ENCODE data around the gene LRRC4C. TPM values are rescaled to one million over a fixed set of nuclear protein-coding genes. Genes with fewer than 3 reads are reported as not detected.

LRRC4C gene
- polyA plus RNA-seq, 4 donors: 1.4 to 1.6 TPM; not detected in 2

- FAIRE-seq (no peak), DNase-seq (no peak)
- no peaks in the 10 kb centered on the region for H3K27me3 ChIP-seq (ENCODE audit: control insufficient read depth in 3 of 3, insufficient read depth in 3 of 3, low read length in 3 of 3)
- no peak overlapping the region for H3K4me3 ChIP-seq (ENCODE audit: low read depth in 1 of 3, low read length in 3 of 3)
- H3K36me3 ChIP-seq (ENCODE audit: control insufficient read depth in 3 of 3, insufficient read depth in 2 of 3, low read depth in 1 of 3, low read length in 3 of 3): no peaks in the 10 kb centered on the region
- no peaks in the 10 kb centered on the region for H3K9me3 ChIP-seq (ENCODE audit: control insufficient read depth in 2 of 2, insufficient read depth in 1 of 2, low read depth in 1 of 2, low read length in 1 of 2)
- no peak overlapping the region for H3K27ac ChIP-seq (ENCODE audit: low read depth in 1 of 3, low read length in 2 of 3)
- no peaks in the 10 kb centered on the region for H3K4me1 ChIP-seq (ENCODE audit: control insufficient read depth in 3 of 3, insufficient read depth in 2 of 3, low read depth in 1 of 3, low read length in 2 of 3)
These were observed 12.9 kb downstream of the LRRC4C start for GRCh38 chr11:41446566-41446965.

GRCh38 chr11:41446107-41446506, 13.3 kb downstream of the LRRC4C start:
- DNase-seq (no peak), FAIRE-seq (no peak)
- Histone ChIP-seq H3K27me3 (ENCODE audit: control insufficient read depth in 3 of 3, insufficient read depth in 3 of 3, low read length in 3 of 3) (no peaks in the 10 kb centered on the region), H3K4me1 (ENCODE audit: control insufficient read depth in 3 of 3, insufficient read depth in 2 of 3, low read depth in 1 of 3, low read length in 2 of 3) (no peaks in the 10 kb centered on the region), H3K9me3 (ENCODE audit: control insufficient read depth in 2 of 2, insufficient read depth in 1 of 2, low read depth in 1 of 2, low read length in 1 of 2) (no peaks in the 10 kb centered on the region), H3K36me3 (ENCODE audit: control insufficient read depth in 3 of 3, insufficient read depth in 2 of 3, low read depth in 1 of 3, low read length in 3 of 3) (no peaks in the 10 kb centered on the region), H3K4me3 (ENCODE audit: low read depth in 1 of 3, low read length in 3 of 3) (no peak overlapping the region), H3K27ac (ENCODE audit: low read depth in 1 of 3, low read length in 2 of 3) (no peak overlapping the region)
- 55 to 71% (median 62%) methylated on average over 2 of the region's 2 CpGs for WGBS, 3 donors

- Histone ChIP-seq H3K9me3 (ENCODE audit: control insufficient read depth in 2 of 2, insufficient read depth in 1 of 2, low read depth in 1 of 2, low read length in 1 of 2) (no peaks in the 10 kb centered on the region), H3K36me3 (ENCODE audit: control insufficient read depth in 3 of 3, insufficient read depth in 2 of 3, low read depth in 1 of 3, low read length in 3 of 3) (no peaks in the 10 kb centered on the region), H3K4me3 (ENCODE audit: low read depth in 1 of 3, low read length in 3 of 3) (no peak overlapping the region), H3K4me1 (ENCODE audit: control insufficient read depth in 3 of 3, insufficient read depth in 2 of 3, low read depth in 1 of 3, low read length in 2 of 3) (peaks cover 0 to 5% (median 2%) of the 10 kb centered on the region in 3 donors), H3K27ac (ENCODE audit: low read depth in 1 of 3, low read length in 2 of 3) (peak overlapping the region in 1 of 3 donors; percentile 61), H3K27me3 (ENCODE audit: control insufficient read depth in 3 of 3, insufficient read depth in 3 of 3, low read length in 3 of 3) (peaks cover 0 to 5% (median 0%) of the 10 kb centered on the region in 3 donors)
- FAIRE-seq: peak; percentile 59
- WGBS, 3 donors: 13 to 44% (median 27%) methylated on average over 9 of the region's 9 CpGs
- DNase-seq: peak; percentile 59 to 90
These were observed 22.4 kb downstream of the LRRC4C start for GRCh38 chr11:41437006-41437490.

GRCh38 chr11:41435531-41435930, 23.9 kb downstream of the LRRC4C start:
- no peak for DNase-seq
- FAIRE-seq: no peak

GRCh38 chr11:41431784-41432183, 27.7 kb downstream of the LRRC4C start:
- Histone ChIP-seq H3K36me3 (ENCODE audit: control insufficient read depth in 3 of 3, insufficient read depth in 2 of 3, low read depth in 1 of 3, low read length in 3 of 3) (no peaks in the 10 kb centered on the region), H3K4me1 (ENCODE audit: control insufficient read depth in 3 of 3, insufficient read depth in 2 of 3, low read depth in 1 of 3, low read length in 2 of 3) (peaks cover 0 to 5% (median 0%) of the 10 kb centered on the region in 3 donors), H3K27ac (ENCODE audit: low read depth in 1 of 3, low read length in 2 of 3) (no peak overlapping the region), H3K9me3 (ENCODE audit: control insufficient read depth in 2 of 2, insufficient read depth in 1 of 2, low read depth in 1 of 2, low read length in 1 of 2) (no peaks in the 10 kb centered on the region), H3K4me3 (ENCODE audit: low read depth in 1 of 3, low read length in 3 of 3) (no peak overlapping the region), H3K27me3 (ENCODE audit: control insufficient read depth in 3 of 3, insufficient read depth in 3 of 3, low read length in 3 of 3) (peaks cover 0 to 5% (median 0%) of the 10 kb centered on the region in 3 donors)
- 24 to 50% (median 29%) methylated on average over 5 of the region's 5 CpGs for WGBS, 3 donors
- DNase-seq (peak in 1 of 2 donors; percentile 26), FAIRE-seq (no peak)

More at GRCh38 chr11:41435531-41435930, 23.9 kb downstream of the LRRC4C start:
- peaks cover 0 to 5% (median 0%) of the 10 kb centered on the region in 3 donors for H3K27me3 ChIP-seq (ENCODE audit: control insufficient read depth in 3 of 3, insufficient read depth in 3 of 3, low read length in 3 of 3)
- WGBS, 3 donors: 74 to 93% (median 82%) methylated on average over 4 of the region's 4 CpGs
- no peaks in the 10 kb centered on the region for H3K36me3 ChIP-seq (ENCODE audit: control insufficient read depth in 3 of 3, insufficient read depth in 2 of 3, low read depth in 1 of 3, low read length in 3 of 3)
- no peak overlapping the region for H3K27ac ChIP-seq (ENCODE audit: low read depth in 1 of 3, low read length in 2 of 3)
- no peaks in the 10 kb centered on the region for H3K9me3 ChIP-seq (ENCODE audit: control insufficient read depth in 2 of 2, insufficient read depth in 1 of 2, low read depth in 1 of 2, low read length in 1 of 2)
- peaks cover 0 to 5% (median under 1%) of the 10 kb centered on the region in 3 donors for H3K4me1 ChIP-seq (ENCODE audit: control insufficient read depth in 3 of 3, insufficient read depth in 2 of 3, low read depth in 1 of 3, low read length in 2 of 3)
- no peak overlapping the region for H3K4me3 ChIP-seq (ENCODE audit: low read depth in 1 of 3, low read length in 3 of 3)

GRCh38 chr11:41419901-41420300, 39.6 kb downstream of the LRRC4C start:
- H3K4me1 ChIP-seq (ENCODE audit: control insufficient read depth in 3 of 3, insufficient read depth in 2 of 3, low read depth in 1 of 3, low read length in 2 of 3): no peaks in the 10 kb centered on the region
- no peaks in the 10 kb centered on the region for H3K36me3 ChIP-seq (ENCODE audit: control insufficient read depth in 3 of 3, insufficient read depth in 2 of 3, low read depth in 1 of 3, low read length in 3 of 3)
- H3K9me3 ChIP-seq (ENCODE audit: control insufficient read depth in 2 of 2, insufficient read depth in 1 of 2, low read depth in 1 of 2, low read length in 1 of 2): no peaks in the 10 kb centered on the region
- FAIRE-seq (no peak), DNase-seq (no peak)
- H3K4me3 ChIP-seq (ENCODE audit: low read depth in 1 of 3, low read length in 3 of 3): no peak overlapping the region
- WGBS, 3 donors: 94 to 95% (median 95%) methylated on average over 4 of the region's 4 CpGs
- H3K27me3 ChIP-seq (ENCODE audit: control insufficient read depth in 3 of 3, insufficient read depth in 3 of 3, low read length in 3 of 3): no peaks in the 10 kb centered on the region
- H3K27ac ChIP-seq (ENCODE audit: low read depth in 1 of 3, low read length in 2 of 3): no peak overlapping the region

GRCh38 chr11:41414771-41415440, 44.5 kb downstream of the LRRC4C start:
- Histone ChIP-seq H3K36me3 (ENCODE audit: control insufficient read depth in 3 of 3, insufficient read depth in 2 of 3, low read depth in 1 of 3, low read length in 3 of 3) (no peaks in the 10 kb centered on the region), H3K4me3 (ENCODE audit: low read depth in 1 of 3, low read length in 3 of 3) (no peak overlapping the region), H3K4me1 (ENCODE audit: control insufficient read depth in 3 of 3, insufficient read depth in 2 of 3, low read depth in 1 of 3, low read length in 2 of 3) (no peaks in the 10 kb centered on the region), H3K27ac (ENCODE audit: low read depth in 1 of 3, low read length in 2 of 3) (no peak overlapping the region), H3K9me3 (ENCODE audit: control insufficient read depth in 2 of 2, insufficient read depth in 1 of 2, low read depth in 1 of 2, low read length in 1 of 2) (no peaks in the 10 kb centered on the region), H3K27me3 (ENCODE audit: control insufficient read depth in 3 of 3, insufficient read depth in 3 of 3, low read length in 3 of 3) (no peaks in the 10 kb centered on the region)
- no peak for FAIRE-seq
- WGBS, 3 donors: 70 to 74% (median 72%) methylated on average over 4 of the region's 4 CpGs
- no peak for DNase-seq

- no peaks in the 10 kb centered on the region for H3K27me3 ChIP-seq (ENCODE audit: control insufficient read depth in 3 of 3, insufficient read depth in 3 of 3, low read length in 3 of 3)
- DNase-seq: no peak
- WGBS, 3 donors: 27 to 31% (median 31%) methylated on average over 3 of the region's 3 CpGs
- H3K9me3 ChIP-seq (ENCODE audit: control insufficient read depth in 2 of 2, insufficient read depth in 1 of 2, low read depth in 1 of 2, low read length in 1 of 2): no peaks in the 10 kb centered on the region
- H3K4me3 ChIP-seq (ENCODE audit: low read depth in 1 of 3, low read length in 3 of 3): no peak overlapping the region
- H3K27ac ChIP-seq (ENCODE audit: low read depth in 1 of 3, low read length in 2 of 3): no peak overlapping the region
- no peaks in the 10 kb centered on the region for H3K36me3 ChIP-seq (ENCODE audit: control insufficient read depth in 3 of 3, insufficient read depth in 2 of 3, low read depth in 1 of 3, low read length in 3 of 3)
- no peaks in the 10 kb centered on the region for H3K4me1 ChIP-seq (ENCODE audit: control insufficient read depth in 3 of 3, insufficient read depth in 2 of 3, low read depth in 1 of 3, low read length in 2 of 3)
- FAIRE-seq: no peak
These were observed 45.6 kb downstream of the LRRC4C start for GRCh38 chr11:41413843-41414242.

- H3K27ac ChIP-seq (ENCODE audit: low read depth in 1 of 3, low read length in 2 of 3): no peak overlapping the region
- H3K9me3 ChIP-seq (ENCODE audit: control insufficient read depth in 2 of 2, insufficient read depth in 1 of 2, low read depth in 1 of 2, low read length in 1 of 2): no peaks in the 10 kb centered on the region
- DNase-seq (no peak), FAIRE-seq (no peak)
- H3K36me3 ChIP-seq (ENCODE audit: control insufficient read depth in 3 of 3, insufficient read depth in 2 of 3, low read depth in 1 of 3, low read length in 3 of 3): no peaks in the 10 kb centered on the region
- no peaks in the 10 kb centered on the region for H3K4me1 ChIP-seq (ENCODE audit: control insufficient read depth in 3 of 3, insufficient read depth in 2 of 3, low read depth in 1 of 3, low read length in 2 of 3)
- H3K27me3 ChIP-seq (ENCODE audit: control insufficient read depth in 3 of 3, insufficient read depth in 3 of 3, low read length in 3 of 3): peaks cover 0 to 2% (median 0%) of the 10 kb centered on the region in 3 donors
- no peak overlapping the region for H3K4me3 ChIP-seq (ENCODE audit: low read depth in 1 of 3, low read length in 3 of 3)
These were observed 53.6 kb downstream of the LRRC4C start for GRCh38 chr11:41405812-41406211.

Data from small intestine (tissue), 7 donors.